ENCODE data around the gene TPST2. TPM values are rescaled to one million over a fixed set of nuclear protein-coding genes. Genes with fewer than 3 reads are reported as not detected.

Gene TPST2
- total and polyA plus RNA-seq, 2 of the 4 experiments (the other 2 are of a cell fraction), result 42.5 to 63.6 TPM

GRCh38 chr22:26525946-26526564 lies 63.9 kb downstream of the TPST2 start:
- Histone ChIP-seq H3K4me2 (ENCODE audit: low read depth, low read length) (no peak overlapping the region), H3K79me1 (ENCODE audit: low read depth in 1 of 2, low read length in 2 of 2) (peaks cover 0 to 11% of the 10 kb centered on the region in 2 experiments; a peak in 2 of 4 replicates), H3K36me3 (ENCODE audit: control insufficient read depth, insufficient read depth, low read length) (peaks cover 18% of the 10 kb centered on the region), H3K4ac (ENCODE audit: low read depth, low read length) (no peak overlapping the region), H3K14ac (replicated peaks; ENCODE audit: low read depth, low read length) (no peak overlapping the region), H2BK120ac (ENCODE audit: low read depth, low read length) (no peak overlapping the region), H2AK5ac (ENCODE audit: low read depth, low read length) (no peak overlapping the region), H3K4me1 (ENCODE audit: control insufficient read depth, insufficient read depth, low read length) (no peaks in the 10 kb centered on the region), H2BK5ac (ENCODE audit: low read depth, low read length, poor library complexity, severe bottlenecking) (no peak overlapping the region), H3K18ac (ENCODE audit: low read depth, low read length) (no peak overlapping the region), H2AFZ (replicated peaks; ENCODE audit: low read length, poor library complexity) (no peak overlapping the region), H3K9me3 (ENCODE audit: control insufficient read depth, insufficient read depth, low read length) (no peaks in the 10 kb centered on the region), H2AK9ac (replicated peaks; ENCODE audit: low read depth, low read length, poor library complexity) (no peak overlapping the region), H3K27me3 (ENCODE audit: control insufficient read depth, insufficient read depth, low read length) (no peaks in the 10 kb centered on the region), H3K56ac (ENCODE audit: extremely low read depth, insufficient read depth, low read length) (no peak overlapping the region), H3K27ac (ENCODE audit: insufficient read depth, low read length) (no peak overlapping the region), H3K23ac (ENCODE audit: low read depth, low read length) (no peak overlapping the region), H3K9ac (ENCODE audit: low read depth, low read length) (no peak overlapping the region), H4K91ac (ENCODE audit: insufficient read depth, low read depth, low read length) (no peak overlapping the region), H3K9me1 (ENCODE audit: insufficient read depth, low read length) (peaks cover 3% of the 10 kb centered on the region; the same call in 1 of the 2 replicates), H2BK15ac (ENCODE audit: low read depth, low read length) (no peak overlapping the region), H4K5ac (ENCODE audit: low read depth, low read length) (no peak overlapping the region), H4K20me1 (ENCODE audit: insufficient read depth, low read length) (no peaks in the 10 kb centered on the region), H2BK20ac (ENCODE audit: low read depth, low read length) (no peak overlapping the region), H4K8ac (ENCODE audit: low read depth in 2 of 2, low read length in 2 of 2) (no peak overlapping the region), H3K4me3 (ENCODE audit: insufficient read depth, low read depth, low read length) (no peak overlapping the region)
- no CpG with 5 or more reads among the region's 7 CpGs for WGBS, 2 experiments (ENCODE audit: extremely low coverage in 2 of 2, insufficient read length in 1 of 2)
- DNase-seq (no peak), ATAC-seq (ENCODE audit: low read depth) (no peak)
- CTCF ChIA-PET, result no interaction called here
- POLR2A ChIA-PET (ENCODE audit: unreplicated experiment), result no interaction called here
- dilution Hi-C loops (cut with HindIII; ENCODE audit: low sequenced_read_pairs, unreplicated experiment) (no loop called here), in situ Hi-C loops (cut with MboI; ENCODE audit: low sequenced_read_pairs) (no loop called here), intact Hi-C loops (cut with micrococcal nuclease) (no loop called here)
- TF ChIP-seq POLR2A (IDR thresholded peaks at IDR 0.05; ENCODE audit: low read depth, low read length), result no peak
- no peak for TF ChIP-seq RFX5 (IDR thresholded peaks at IDR 0.05; ENCODE audit: low read depth, low read length)
- no peak for TF ChIP-seq BHLHE40 (IDR thresholded peaks at IDR 0.05; ENCODE audit: low read depth, low read length)
- no peak for TF ChIP-seq MXI1 (IDR thresholded peaks at IDR 0.05; ENCODE audit: borderline replicate concordance, low read depth, low read length)
- no TSS peak for BruUV-seq (replicated peaks)
